HG03521 (cell line): ENCODE results near the gene SPSB4.

Experiments
- ATAC-seq: cut with Tn5 transposase; IDR thresholded peaks from one replicate; pipeline ENCODE4 v1.9.1; 2021; ENCODE audit warnings: mild to moderate bottlenecking, moderate library complexity; ENCODE audit not compliant: unreplicated experiment

The SPSB4 gene

DNA sequence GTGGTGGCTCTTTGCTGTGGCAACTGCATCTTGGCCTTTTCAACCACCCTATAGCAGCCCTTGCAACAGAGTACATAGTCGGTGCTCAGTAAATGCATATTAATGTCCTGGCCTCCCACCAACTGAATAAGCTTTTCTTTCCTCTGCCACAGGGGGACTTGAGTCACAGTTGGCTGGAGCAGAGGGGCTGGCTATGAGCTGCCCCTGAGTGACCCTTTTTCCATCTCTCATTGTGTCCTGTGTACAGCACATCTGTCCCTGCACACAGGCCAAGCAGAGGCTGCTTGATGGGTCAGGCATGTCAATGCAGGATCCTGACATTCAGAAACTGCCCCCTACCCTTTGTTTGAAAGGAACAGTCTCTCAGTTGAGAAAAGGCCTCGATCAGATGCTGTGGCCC, 22.4 kb downstream of the SPSB4 start:
- ATAC-seq, result no peak

DNA sequence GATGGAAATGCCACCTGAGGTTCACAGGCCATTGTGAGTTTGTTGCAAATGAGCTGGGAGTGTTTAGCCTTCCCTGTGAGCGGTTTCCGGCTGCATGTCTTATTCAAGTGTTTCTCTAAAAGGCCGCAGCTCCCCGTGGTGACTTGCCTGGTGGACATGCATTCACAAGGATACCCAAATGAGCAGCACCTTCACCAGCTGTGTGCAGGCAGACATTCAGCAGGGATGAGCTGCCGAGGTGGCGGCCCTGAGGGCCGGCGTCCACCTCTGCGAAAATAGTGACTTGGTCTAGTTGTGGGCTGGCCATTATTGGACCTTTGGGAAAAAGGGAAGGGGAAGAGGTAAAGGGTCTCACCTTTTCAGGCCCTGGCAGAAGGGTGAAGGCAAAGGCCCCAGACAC, 23.4 kb downstream of the SPSB4 start:
- no peak for ATAC-seq

DNA sequence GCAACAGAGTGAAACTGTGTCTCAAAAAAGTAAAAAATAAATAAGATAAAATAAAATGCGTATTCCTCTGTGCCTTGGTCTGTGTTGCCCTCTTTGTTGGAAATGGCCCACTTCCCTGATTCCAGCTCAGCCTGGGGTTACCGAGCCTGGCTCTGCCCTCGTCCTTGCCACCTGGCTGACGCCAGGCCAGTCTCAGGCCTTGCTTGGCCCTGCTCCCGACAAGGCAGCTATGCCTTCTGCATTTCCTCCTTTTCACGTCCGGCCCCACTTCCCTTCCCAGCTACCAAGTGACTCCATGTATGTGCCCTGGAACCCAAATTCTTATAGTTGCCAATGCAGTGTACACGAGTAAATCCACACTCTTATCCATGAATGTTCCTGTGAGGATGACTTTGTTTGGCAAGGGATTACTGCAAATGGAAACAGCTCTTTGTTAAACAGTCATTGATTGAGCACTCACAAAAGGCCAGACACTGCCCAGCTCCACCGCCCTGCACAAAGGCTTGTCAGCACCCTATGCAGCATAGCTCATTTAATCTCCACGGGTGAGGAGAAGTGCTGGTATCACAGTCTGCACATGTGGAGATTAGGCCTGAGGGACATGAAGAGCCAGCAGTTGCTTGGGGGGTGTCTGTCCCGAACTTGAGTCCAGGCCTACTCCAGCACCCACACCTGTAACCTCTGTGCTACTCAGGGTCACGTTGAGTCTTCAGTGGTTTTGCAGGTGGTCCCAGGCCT, 25.1 kb downstream of the SPSB4 start:
- no peak for ATAC-seq

- ATAC-seq, result no peak
Observed at GRCh38 chr3:141076797-141077571, 25.8 kb downstream of the SPSB4 start.

- no peak for ATAC-seq
Observed at GRCh38 chr3:141077631-141078030, 26.5 kb downstream of the SPSB4 start.

DNA sequence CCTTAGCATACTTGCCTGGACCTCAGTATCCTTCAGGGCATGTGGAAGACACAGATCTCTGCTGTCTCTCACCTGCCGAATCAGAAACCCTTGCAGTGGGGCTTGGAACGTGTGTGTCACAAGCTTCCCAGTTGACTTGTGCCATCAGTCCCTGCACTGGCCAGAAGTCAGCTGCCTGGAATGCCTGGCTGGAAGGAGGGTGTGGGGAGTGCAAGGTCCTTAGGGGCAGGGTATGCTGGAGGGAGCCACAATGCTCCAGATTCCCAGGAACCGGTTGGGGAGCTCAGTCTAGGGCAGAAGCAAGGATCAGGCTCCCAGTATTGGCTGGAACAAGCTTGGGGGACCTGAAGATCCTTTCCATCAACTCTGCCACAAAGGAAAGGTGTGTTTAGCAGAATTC, 27.1 kb downstream of the SPSB4 start:
- ATAC-seq, result no peak

DNA sequence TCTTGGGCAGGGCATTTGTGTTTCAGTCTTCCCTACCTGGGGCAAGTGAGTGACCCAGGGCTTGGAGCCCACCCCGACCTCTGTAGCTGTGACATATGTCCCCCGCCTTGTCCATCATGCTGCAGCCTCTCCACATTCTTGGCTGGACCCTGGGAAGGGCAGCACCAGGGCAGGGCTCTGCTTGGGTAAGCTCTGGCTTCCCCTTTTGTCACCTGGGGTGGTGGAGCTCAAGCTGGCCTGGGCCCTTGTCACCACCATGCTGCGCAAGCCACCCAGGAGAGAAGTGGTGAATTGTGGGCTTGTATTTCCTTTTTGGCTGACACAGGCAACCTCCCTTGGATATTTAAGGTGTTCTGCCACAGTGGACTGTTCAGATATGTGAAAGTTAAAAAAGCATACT, 29.3 kb downstream of the SPSB4 start:
- ATAC-seq, result no peak

DNA sequence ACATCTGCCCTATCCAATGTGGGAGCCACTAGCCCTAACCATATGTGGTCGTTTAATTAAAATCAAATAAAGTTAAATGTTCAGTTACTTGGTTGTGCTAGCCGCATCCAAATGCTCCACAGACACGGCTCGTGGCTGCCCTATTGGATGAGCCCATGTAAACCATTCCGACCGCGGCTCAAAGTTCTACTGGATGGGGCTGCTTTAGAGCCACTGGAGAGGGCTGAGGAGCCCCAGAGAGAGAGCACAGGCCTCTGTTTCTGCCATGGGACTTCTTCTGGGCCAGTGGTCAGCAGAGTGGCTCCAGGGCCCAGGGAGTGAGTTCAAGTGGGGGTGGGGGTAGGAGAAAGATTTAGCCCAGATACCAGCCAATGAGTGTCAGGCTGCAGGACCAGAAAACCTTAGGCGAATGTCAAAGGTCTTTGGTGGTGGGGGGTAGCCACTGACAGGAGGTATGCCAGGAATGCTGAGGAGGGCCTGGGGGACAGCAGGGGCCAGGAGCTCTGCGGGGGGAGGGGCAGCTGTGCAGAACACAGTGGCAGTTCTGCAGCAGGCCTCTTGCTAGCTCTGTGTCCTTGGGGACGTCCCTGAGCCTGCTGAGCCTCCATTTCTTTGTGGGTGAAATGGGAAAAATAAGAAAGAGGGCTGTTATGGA, 30.1 kb downstream of the SPSB4 start:
- ATAC-seq, result no peak

GRCh38 chr3:141082064-141082463, 30.9 kb downstream of the SPSB4 start:
- no peak for ATAC-seq

DNA sequence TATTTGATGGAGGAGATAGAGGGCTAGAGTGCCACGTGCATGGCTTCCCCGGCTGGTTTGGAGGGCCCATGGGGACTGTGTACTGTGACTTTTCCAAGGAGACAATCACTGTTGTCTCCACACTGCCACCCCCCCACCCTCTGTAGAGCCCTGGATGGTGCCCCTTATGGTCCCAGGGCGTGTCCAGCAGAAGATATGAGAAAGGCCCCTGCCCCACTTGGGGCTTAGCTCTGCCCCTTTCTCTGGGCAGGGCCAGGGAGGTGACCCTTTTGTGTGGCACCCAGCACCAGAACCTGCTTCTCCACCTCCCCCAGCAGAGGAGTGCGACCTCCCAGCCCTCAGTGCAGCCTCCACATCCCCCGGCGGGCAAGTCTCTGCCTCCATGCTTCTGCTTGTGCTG, 32.1 kb downstream of the SPSB4 start:
- no peak for ATAC-seq

- ATAC-seq, result no peak
Observed at GRCh38 chr3:141083836-141084649, 32.9 kb downstream of the SPSB4 start.

DNA sequence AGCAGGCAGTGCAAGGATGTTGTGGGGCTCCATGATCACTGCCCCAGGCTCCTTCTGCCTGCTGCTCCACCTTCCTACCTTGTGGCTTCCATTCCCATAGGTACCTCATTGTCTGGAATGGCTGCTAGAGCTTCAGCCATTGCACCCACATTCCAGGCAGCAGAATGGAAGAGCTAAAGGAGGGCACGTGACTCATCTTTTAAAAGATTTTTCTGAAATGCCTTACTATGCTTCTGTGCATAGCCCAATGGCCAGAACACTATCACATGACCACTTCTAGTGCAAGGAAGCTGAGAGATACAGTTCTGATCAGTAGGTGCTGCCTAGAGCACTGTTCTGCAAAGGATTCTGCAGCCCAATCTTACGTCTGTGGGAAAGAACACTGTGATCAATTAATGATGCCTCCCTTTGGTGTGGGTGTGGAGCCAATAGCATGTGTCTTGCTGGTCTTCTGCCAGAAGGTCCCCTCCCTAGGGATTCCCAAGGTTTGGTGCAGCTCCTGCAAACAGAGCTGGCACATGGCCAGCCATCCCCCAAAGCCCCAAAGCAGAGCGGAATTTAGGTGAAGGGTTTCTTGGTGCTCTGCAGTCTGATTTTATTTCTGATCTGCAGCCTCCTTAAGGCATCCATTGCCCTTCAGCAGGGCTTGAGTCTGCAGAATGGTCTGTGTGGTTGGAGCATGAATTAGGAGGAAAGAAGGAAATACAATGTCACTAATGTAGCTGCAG, 34.4 kb downstream of the SPSB4 start:
- ATAC-seq, result no peak

DNA sequence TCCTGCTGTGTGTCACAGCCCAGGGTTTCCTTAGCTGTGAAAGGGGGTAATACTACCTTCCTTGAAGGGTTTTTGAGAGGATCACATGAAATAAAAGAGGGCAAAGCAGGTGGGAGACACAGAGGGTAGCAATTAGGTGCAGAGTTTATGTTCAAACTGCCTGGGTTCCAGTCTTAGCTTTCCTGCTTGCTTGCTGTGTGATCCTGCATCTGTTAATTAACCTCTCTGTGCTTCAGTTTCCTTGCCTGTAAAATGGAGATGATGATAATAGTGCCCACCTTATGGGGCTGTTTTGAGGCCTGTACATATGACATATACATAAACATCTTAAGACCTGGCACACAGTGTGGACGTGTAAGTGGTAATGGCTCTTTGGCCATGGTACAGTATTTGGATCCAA, 35.0 kb downstream of the SPSB4 start:
- ATAC-seq, result no peak

GRCh38 chr3:141087076-141087777, 36.1 kb downstream of the SPSB4 start:
- no peak for ATAC-seq

GRCh38 chr3:141087778-141088130, 36.6 kb downstream of the SPSB4 start:
- no peak for ATAC-seq

GRCh38 chr3:141089339-141090152, 38.4 kb downstream of the SPSB4 start:
- ATAC-seq, result no peak

GRCh38 chr3:141091426-141091825, 40.3 kb downstream of the SPSB4 start:
- ATAC-seq, result no peak

GRCh38 chr3:141092663-141093062, 41.5 kb downstream of the SPSB4 start:
- ATAC-seq, result no peak

- no peak for ATAC-seq
Observed at GRCh38 chr3:141093397-141093796, 42.2 kb downstream of the SPSB4 start.
